ENCODE data around the gene ZNF532. TPM values are rescaled to one million over a fixed set of nuclear protein-coding genes. Genes with fewer than 3 reads are reported as not detected.

The ZNF532 gene
- total RNA-seq, 1 experiment from 2014 or later, result 49.8 TPM

DNA sequence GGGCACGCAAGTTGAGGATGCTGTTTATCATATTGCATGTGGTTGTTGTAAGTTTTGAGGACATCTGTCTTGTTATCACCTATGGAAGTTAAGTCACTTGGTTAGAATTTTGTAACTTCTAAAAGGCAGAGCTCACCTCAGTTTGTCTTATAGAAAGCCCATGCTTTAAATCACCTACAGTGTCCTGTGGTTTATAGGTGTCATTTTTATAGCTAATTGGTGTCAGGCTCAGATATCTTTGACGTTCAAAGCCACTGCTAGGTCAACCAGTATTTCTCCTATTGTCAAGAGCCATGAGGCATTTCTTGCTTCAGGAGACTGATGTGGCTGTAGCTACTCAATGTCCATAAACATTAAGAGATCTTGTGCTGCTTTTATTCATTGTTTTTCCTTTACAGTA is 16.8 kb downstream of the ZNF532 start:
- Histone ChIP-seq H3K27me3 (ENCODE audit: control insufficient read depth, insufficient read depth, low read length) (no peaks in the 10 kb centered on the region), H3K4me1 (ENCODE audit: control insufficient read depth, insufficient read depth, low read length) (peaks cover under 1% of the 10 kb centered on the region; the same call in 1 of the 2 replicates), H3K27ac (ENCODE audit: low read length) (no peak overlapping the region), H3K9me3 (ENCODE audit: control insufficient read depth, insufficient read depth, low read depth, low read length) (no peaks in the 10 kb centered on the region), H3K36me3 (ENCODE audit: control insufficient read depth, insufficient read depth, low read length) (no peaks in the 10 kb centered on the region; the same call in 1 of the 2 replicates), H3K4me3 (ENCODE audit: low read depth in 2 of 2, low read length in 2 of 2) (no peak overlapping the region)
- BruUV-seq (replicated peaks), result no TSS peak
- DNase-seq (ENCODE audit: low read depth, low spot score) (no peak), ATAC-seq (no peak)
- ChIA-PET CTCF (no interaction called here), POLR2A (no interaction called here)
- TF ChIP-seq, protein P1, sequence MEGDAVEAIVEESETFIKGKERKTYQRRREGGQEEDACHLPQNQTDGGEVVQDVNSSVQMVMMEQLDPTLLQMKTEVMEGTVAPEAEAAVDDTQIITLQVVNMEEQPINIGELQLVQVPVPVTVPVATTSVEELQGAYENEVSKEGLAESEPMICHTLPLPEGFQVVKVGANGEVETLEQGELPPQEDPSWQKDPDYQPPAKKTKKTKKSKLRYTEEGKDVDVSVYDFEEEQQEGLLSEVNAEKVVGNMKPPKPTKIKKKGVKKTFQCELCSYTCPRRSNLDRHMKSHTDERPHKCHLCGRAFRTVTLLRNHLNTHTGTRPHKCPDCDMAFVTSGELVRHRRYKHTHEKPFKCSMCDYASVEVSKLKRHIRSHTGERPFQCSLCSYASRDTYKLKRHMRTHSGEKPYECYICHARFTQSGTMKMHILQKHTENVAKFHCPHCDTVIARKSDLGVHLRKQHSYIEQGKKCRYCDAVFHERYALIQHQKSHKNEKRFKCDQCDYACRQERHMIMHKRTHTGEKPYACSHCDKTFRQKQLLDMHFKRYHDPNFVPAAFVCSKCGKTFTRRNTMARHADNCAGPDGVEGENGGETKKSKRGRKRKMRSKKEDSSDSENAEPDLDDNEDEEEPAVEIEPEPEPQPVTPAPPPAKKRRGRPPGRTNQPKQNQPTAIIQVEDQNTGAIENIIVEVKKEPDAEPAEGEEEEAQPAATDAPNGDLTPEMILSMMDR (IDR thresholded peaks at IDR 0.05), result no peak
- TF ChIP-seq, protein P2, sequence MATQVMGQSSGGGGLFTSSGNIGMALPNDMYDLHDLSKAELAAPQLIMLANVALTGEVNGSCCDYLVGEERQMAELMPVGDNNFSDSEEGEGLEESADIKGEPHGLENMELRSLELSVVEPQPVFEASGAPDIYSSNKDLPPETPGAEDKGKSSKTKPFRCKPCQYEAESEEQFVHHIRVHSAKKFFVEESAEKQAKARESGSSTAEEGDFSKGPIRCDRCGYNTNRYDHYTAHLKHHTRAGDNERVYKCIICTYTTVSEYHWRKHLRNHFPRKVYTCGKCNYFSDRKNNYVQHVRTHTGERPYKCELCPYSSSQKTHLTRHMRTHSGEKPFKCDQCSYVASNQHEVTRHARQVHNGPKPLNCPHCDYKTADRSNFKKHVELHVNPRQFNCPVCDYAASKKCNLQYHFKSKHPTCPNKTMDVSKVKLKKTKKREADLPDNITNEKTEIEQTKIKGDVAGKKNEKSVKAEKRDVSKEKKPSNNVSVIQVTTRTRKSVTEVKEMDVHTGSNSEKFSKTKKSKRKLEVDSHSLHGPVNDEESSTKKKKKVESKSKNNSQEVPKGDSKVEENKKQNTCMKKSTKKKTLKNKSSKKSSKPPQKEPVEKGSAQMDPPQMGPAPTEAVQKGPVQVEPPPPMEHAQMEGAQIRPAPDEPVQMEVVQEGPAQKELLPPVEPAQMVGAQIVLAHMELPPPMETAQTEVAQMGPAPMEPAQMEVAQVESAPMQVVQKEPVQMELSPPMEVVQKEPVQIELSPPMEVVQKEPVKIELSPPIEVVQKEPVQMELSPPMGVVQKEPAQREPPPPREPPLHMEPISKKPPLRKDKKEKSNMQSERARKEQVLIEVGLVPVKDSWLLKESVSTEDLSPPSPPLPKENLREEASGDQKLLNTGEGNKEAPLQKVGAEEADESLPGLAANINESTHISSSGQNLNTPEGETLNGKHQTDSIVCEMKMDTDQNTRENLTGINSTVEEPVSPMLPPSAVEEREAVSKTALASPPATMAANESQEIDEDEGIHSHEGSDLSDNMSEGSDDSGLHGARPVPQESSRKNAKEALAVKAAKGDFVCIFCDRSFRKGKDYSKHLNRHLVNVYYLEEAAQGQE (IDR thresholded peaks at IDR 0.05; ENCODE audit: insufficient read depth in 1 of 2, low read depth in 2 of 2, low read length in 1 of 2), result no peak
- TF ChIP-seq POLR2AphosphoS5 (IDR thresholded peaks at IDR 0.05; ENCODE audit: low read depth, low read length) (no peak), TCF7L2 (IDR thresholded peaks at IDR 0.05; ENCODE audit: low read depth, low read length) (no peak), SIN3A (IDR thresholded peaks at IDR 0.05; ENCODE audit: borderline replicate concordance, insufficient read depth, low read depth, low read length) (no peak)
- intact Hi-C loops (cut with micrococcal nuclease; ENCODE audit: unreplicated experiment), result no loop called here
- in situ Hi-C loops (cut with HindIII; ENCODE audit: low pct_unique_long_range_greater_than_20kb, low sequenced_read_pairs), result no loop called here

DNA sequence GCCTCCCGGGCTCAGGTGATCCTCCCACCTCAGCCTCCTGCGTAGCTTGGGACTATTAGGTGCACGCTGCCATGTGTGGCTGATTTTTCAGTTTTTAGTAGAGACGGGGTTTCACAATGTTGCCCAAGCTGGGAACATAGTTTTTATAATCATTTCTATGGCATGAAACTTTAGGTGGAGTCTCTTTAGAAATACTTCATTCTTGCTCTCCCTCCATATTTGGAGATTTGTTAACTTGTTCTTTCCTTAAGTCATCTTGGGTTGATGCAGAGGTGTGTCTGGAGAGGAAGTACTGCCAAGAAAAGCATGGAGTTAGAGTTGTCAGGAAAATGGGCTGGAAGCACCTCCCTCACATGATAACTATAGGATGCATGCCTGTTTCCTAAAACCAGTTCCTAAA is 17.4 kb downstream of the ZNF532 start:
- DNase-seq (ENCODE audit: low read depth, low spot score), result no peak
- no peak overlapping the region for H3K4me3 ChIP-seq (ENCODE audit: low read depth in 2 of 2, low read length in 2 of 2)
- H3K27ac ChIP-seq (ENCODE audit: low read length), result peak overlapping the region; percentile 8; the same call in 1 of the 2 replicates
- H3K9me3 ChIP-seq (ENCODE audit: control insufficient read depth, insufficient read depth, low read depth, low read length), result no peaks in the 10 kb centered on the region
- TF ChIP-seq SIN3A (IDR thresholded peaks at IDR 0.05; ENCODE audit: borderline replicate concordance, insufficient read depth, low read depth, low read length) (no peak), TCF7L2 (IDR thresholded peaks at IDR 0.05; ENCODE audit: low read depth, low read length) (no peak), POLR2AphosphoS5 (IDR thresholded peaks at IDR 0.05; ENCODE audit: low read depth, low read length) (no peak)
- TF ChIP-seq, protein P1 (IDR thresholded peaks at IDR 0.05), result no peak
- TF ChIP-seq, protein P2 (IDR thresholded peaks at IDR 0.05; ENCODE audit: insufficient read depth in 1 of 2, low read depth in 2 of 2, low read length in 1 of 2), result no peak
- H3K36me3 ChIP-seq (ENCODE audit: control insufficient read depth, insufficient read depth, low read length), result no peaks in the 10 kb centered on the region; the same call in 1 of the 2 replicates
- H3K4me1 ChIP-seq (ENCODE audit: control insufficient read depth, insufficient read depth, low read length), result peaks cover 6% of the 10 kb centered on the region
- in situ Hi-C loops (cut with HindIII; ENCODE audit: low pct_unique_long_range_greater_than_20kb, low sequenced_read_pairs) (no loop called here), intact Hi-C loops (cut with micrococcal nuclease; ENCODE audit: unreplicated experiment) (no loop called here)
- BruUV-seq (replicated peaks), result no TSS peak
- POLR2A ChIA-PET, result no interaction called here
- no peaks in the 10 kb centered on the region for H3K27me3 ChIP-seq (ENCODE audit: control insufficient read depth, insufficient read depth, low read length)
- CTCF ChIA-PET, result no interaction called here
- no peak for ATAC-seq
